ENCODE measurements around the gene SMYD4.

Gene SMYD4

DNA sequence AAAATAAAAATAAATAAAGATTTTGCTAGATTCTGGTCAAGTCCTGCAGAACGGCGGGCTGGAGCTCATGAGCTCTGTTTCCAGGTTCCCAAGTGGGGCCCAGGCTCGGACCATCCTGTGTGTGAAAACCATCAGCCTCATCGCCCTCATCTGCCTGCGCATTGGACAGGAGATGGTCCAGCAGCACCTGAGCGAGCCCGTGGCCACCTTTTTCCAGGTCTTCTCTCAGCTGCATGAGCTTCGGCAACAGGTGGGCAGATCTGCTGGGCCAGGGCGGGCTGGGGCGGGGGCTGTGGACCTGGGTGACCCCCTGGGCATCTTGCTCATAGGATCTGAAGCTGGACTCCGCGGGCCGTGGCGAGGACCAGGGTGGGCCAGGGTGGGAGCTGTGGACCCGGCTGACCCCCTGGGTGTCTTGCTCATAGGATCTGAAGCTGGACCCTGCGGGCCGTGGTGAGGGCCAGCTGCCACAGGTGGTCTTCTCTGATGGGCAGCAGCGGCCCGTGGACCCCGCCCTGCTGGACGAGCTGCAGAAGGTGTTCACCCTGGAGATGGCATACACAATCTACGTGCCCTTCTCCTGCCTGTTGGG lies 97.4 kb downstream of the SMYD4 start:
- no peak for DNase-seq (ENCODE audit: low read depth in 2 of 2)

DNA sequence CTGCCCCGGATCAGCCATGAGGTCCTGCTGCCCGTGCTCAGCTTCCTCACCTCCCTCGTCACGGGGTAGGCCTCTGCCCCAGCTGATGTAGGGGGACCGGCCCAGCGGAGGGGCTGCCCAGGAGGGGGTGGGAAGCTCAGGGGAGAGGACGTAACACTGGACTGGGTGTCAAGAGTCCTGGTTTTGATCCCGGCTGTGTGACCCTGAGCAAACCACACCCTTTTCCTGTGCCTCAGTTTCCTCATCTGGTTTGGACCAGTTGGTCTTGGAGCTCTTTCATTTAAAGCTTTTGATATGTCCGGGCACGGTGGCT lies 98.6 kb downstream of the SMYD4 start:
- DNase-seq (ENCODE audit: low read depth in 2 of 2): no peak

DNA sequence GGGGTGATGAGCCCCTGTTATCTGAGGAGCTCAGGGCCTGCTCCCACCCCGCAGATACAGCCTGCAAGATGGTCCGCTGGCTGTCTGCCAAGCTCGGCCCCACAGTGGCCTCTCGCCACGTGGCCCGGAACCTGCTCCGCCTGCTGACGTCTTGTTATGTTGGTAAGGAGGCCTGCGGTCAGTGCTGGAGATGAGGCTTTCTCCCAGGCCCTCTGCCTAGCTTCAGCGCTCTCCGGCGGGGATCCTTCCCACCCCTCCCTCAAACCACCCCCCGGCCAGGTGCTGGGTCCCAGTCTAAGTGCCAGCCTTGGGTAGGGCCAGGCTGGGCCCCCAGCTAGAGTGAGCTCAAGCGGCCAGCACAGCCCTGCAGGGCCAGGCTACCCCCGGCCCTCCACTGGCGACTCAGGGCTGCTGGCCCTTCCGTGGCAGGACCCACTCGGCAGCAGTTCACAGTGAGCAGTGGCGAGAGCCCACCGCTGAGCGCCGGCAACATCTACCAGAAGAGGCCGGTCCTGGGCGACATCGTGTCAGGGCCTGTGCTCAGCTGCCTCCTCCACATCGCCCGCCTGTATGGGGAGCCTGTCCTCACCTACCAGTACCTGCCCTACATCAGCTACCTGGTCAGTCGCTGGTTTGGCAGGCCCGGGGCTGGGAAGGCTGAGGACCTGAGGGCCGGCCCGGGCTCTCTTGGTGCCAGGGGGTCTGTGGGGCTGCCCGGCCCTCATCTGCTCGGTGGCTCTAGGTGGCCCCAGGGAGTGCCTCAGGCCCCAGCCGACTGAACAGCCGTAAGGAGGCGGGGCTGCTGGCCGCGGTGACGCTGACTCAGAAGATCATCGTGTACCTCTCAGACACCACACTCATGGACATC lies 99.1 kb downstream of the SMYD4 start:
- no peak for DNase-seq (ENCODE audit: low read depth in 2 of 2)

DNA sequence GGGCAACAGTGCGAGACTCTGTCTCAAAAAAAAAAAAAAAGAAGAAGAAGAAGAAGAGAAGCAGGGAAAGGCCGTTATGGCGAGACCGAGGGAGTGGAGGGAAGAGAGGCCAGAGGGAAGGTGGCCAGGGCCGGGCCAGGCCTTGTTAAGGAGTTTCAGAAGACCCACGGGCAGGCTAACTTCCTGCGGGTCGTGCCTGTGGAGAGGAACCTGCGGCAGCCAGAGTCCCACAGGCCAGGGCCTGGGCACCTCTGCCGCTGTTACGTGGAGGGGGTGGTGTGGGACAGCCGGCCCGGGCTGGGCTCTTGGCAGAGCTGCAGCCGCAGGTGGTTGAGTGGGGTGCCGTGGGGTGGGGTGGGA lies 99.8 kb downstream of the SMYD4 start:
- no peak for DNase-seq (ENCODE audit: low read depth in 2 of 2)

Measured in activated CD8-positive, alpha-beta memory T cell treated with anti-CD3 and anti-CD28 coated beads for 4 hours (primary cell).